H1 (cell line): ENCODE results near the gene FAM53B. TPM values are rescaled to one million over a fixed set of nuclear protein-coding genes. Genes with fewer than 3 reads are reported as not detected.

Experiments
- CTCF ChIA-PET: fragments of 300-600 bp; sonication (Branson Sonifier 250); formaldehyde crosslinking; loops from one replicate; lab custom pipeline; 2021; ENCODE audit not compliant: partially characterized antibody; lab: Charles Lee
- POLR2A ChIA-PET: fragments of 300-600 bp; sonication (Branson Sonifier 250); formaldehyde crosslinking; loops from one replicate; lab custom pipeline; 2021; ENCODE audit warnings: inconsistent platforms; ENCODE audit not compliant: partially characterized antibody; lab: Charles Lee
- DNase-seq, 2 experiments: peaks; one replicate each; pipeline versions ENCODE4 v3.0.0 to v3.0.0-alpha.2; 2010 to 2022; ENCODE audit warnings: low spot score in 2 of 2, low read depth in 1 of 2, mixed read lengths in 1 of 2
- FAIRE-seq: peaks from 2 replicates; lab custom pipeline; 2011; peaks lifted over from hg19 to GRCh38; lab: Jason Lieb, UNC
- H2AFZ ChIP-seq: 2 replicates; pipeline ENCODE4 v1.8.1; 2012; ENCODE audit warnings: low read length, inconsistent platforms
- H2AK5ac ChIP-seq: 2 replicates; pipeline ENCODE4 v1.6.1; 2013; ENCODE audit warnings: low read depth, low read length
- H2BK120ac ChIP-seq: replicated peaks from 2 replicates; pipeline ENCODE3; 2013; ENCODE audit warnings: low read depth, low read length, inconsistent platforms
- H2BK12ac ChIP-seq: 2 replicates; pipeline ENCODE4 v1.6.1; 2013; ENCODE audit warnings: low read depth, low read length
- H2BK15ac ChIP-seq: 2 replicates; pipeline ENCODE4 v1.6.1; 2013; ENCODE audit warnings: low read length
- H2BK20ac ChIP-seq: 2 replicates; pipeline ENCODE4 v1.6.1; 2013; ENCODE audit warnings: low read length
- H2BK5ac ChIP-seq: 2 replicates; pipeline ENCODE4 v1.6.1; 2013; ENCODE audit warnings: low read depth, low read length
- H3K14ac ChIP-seq: 2 replicates; pipeline ENCODE4 v1.6.1; 2013; ENCODE audit warnings: inconsistent platforms; ENCODE audit not compliant: insufficient read length
- H3K18ac ChIP-seq: 2 replicates; pipeline ENCODE4 v1.6.1; 2013; ENCODE audit warnings: low read length; ENCODE audit errors: extremely low read depth
- H3K23ac ChIP-seq: 2 replicates; pipeline ENCODE4 v1.6.1; 2013; ENCODE audit warnings: inconsistent platforms; ENCODE audit not compliant: insufficient read length
- H3K23me2 ChIP-seq: 2 replicates; pipeline ENCODE4 v1.6.1; 2013; ENCODE audit warnings: low read depth, low read length
- H3K27ac ChIP-seq: 2 replicates; pipeline ENCODE4 v1.6.1; 2011; ENCODE audit warnings: low read depth, low read length, inconsistent platforms
- H3K27me3 ChIP-seq, 4 experiments: replicated peaks in 1 of 4; 1 replicate in 1 of 4; 2 replicates in 3 of 4; pipeline versions ENCODE4 v1.6.1 to v1.8.1; 2011 to 2013; ENCODE audit warnings: low read length in 3 of 4, mild to moderate bottlenecking in 3 of 4, inconsistent platforms in 2 of 4, mixed read lengths in 2 of 4, moderate library complexity in 1 of 4; ENCODE audit not compliant: control insufficient read depth in 3 of 4, insufficient read depth in 3 of 4; ENCODE audit errors: extremely low read depth in 1 of 4
- H3K36me3 ChIP-seq, 4 experiments: 2 replicates each; pipeline versions ENCODE4 v1.6.1 to v1.8.1; 2011 to 2013; ENCODE audit warnings: mild to moderate bottlenecking in 4 of 4, low read length in 3 of 4, moderate library complexity in 2 of 4, control low read depth in 1 of 4, inconsistent platforms in 1 of 4; ENCODE audit not compliant: insufficient read depth in 4 of 4, control insufficient read depth in 2 of 4
- H3K4ac ChIP-seq: replicated peaks from 2 replicates; pipeline ENCODE3; 2013; ENCODE audit warnings: low read length, low read depth, mixed read lengths, inconsistent platforms; ENCODE audit not compliant: insufficient read length
- H3K4me1 ChIP-seq, 4 experiments: replicated peaks in 1 of 4; 1 replicate in 1 of 4; 2 replicates in 3 of 4; pipeline versions ENCODE4 v1.6.1 to v1.8.1; 2011 to 2013; ENCODE audit warnings: low read length in 3 of 4, inconsistent platforms in 2 of 4, mixed read lengths in 1 of 4; ENCODE audit not compliant: insufficient read depth in 4 of 4, control insufficient read depth in 3 of 4
- H3K4me2 ChIP-seq, 2 experiments: 2 replicates each; pipeline versions ENCODE4 v1.6.1 to v1.8.1; 2011 to 2013; ENCODE audit warnings: low read depth in 2 of 2, low read length in 2 of 2, control low read depth in 1 of 2, inconsistent platforms in 1 of 2, mild to moderate bottlenecking in 1 of 2; ENCODE audit not compliant: insufficient read depth in 1 of 2
- H3K4me3 ChIP-seq, 4 experiments: fragments of 200-600, 300-600 bp in 1 of 4; sonication (generic), shearing (Covaris generic), sonication (Bioruptor Twin) in 1 of 4; 2 replicates each; pipeline versions ENCODE4 v1.5.1 to v1.8.1; 2011 to 2016; ENCODE audit warnings: low read length in 4 of 4, low read depth in 3 of 4, control low read depth in 2 of 4, inconsistent platforms in 2 of 4, mild to moderate bottlenecking in 2 of 4, mixed read lengths in 1 of 4, moderate library complexity in 1 of 4; ENCODE audit not compliant: insufficient read depth in 2 of 4; ENCODE audit errors: extremely low read depth in 1 of 4
- H3K56ac ChIP-seq: replicated peaks from 2 replicates; pipeline ENCODE3; 2013; ENCODE audit warnings: low read depth, mild to moderate bottlenecking, mixed read lengths, low read length, inconsistent platforms; ENCODE audit not compliant: insufficient read length
- H3K79me1 ChIP-seq: 2 replicates; pipeline ENCODE4 v1.6.1; 2013; ENCODE audit warnings: low read depth, low read length, control low read depth
- H3K79me2 ChIP-seq, 2 experiments: 2 replicates each; pipeline versions ENCODE4 v1.6.1 to v1.8.1; 2012 to 2013; ENCODE audit warnings: low read length in 2 of 2, mild to moderate bottlenecking in 2 of 2, inconsistent platforms in 1 of 2; ENCODE audit not compliant: insufficient read depth in 2 of 2, control insufficient read depth in 1 of 2
- H3K9ac ChIP-seq, 4 experiments: replicated peaks in 1 of 4; 1 replicate in 1 of 4; 2 replicates in 3 of 4; pipeline versions ENCODE4 v1.6.1 to v1.8.1; 2011 to 2013; ENCODE audit warnings: low read depth in 3 of 4, low read length in 3 of 4, control low read depth in 2 of 4, mild to moderate bottlenecking in 2 of 4, moderate library complexity in 2 of 4, inconsistent platforms in 1 of 4; ENCODE audit errors: extremely low read depth in 1 of 4
- H3K9me3 ChIP-seq, 2 experiments: 2 replicates each; pipeline versions ENCODE4 v1.6.1 to v1.8.1; 2012 to 2013; ENCODE audit warnings: mild to moderate bottlenecking in 2 of 2, moderate library complexity in 2 of 2, control low read depth in 1 of 2, inconsistent platforms in 1 of 2, low read depth in 1 of 2, low read length in 1 of 2, mixed read lengths in 1 of 2; ENCODE audit not compliant: insufficient read depth in 2 of 2
- H4K20me1 ChIP-seq, 2 experiments: replicated peaks in 1 of 2; 2 replicates each; pipeline versions ENCODE3 to v1.8.1; 2011 to 2013; ENCODE audit warnings: inconsistent platforms in 2 of 2, low read length in 2 of 2, mild to moderate bottlenecking in 1 of 2; ENCODE audit not compliant: insufficient read depth in 2 of 2, control insufficient read depth in 1 of 2
- H4K5ac ChIP-seq: 2 replicates; pipeline ENCODE4 v1.6.1; 2013; ENCODE audit warnings: low read length, low read depth, mixed read lengths, inconsistent platforms; ENCODE audit not compliant: insufficient read length
- H4K8ac ChIP-seq: 2 replicates; pipeline ENCODE4 v1.8.0; 2013; ENCODE audit warnings: mild to moderate bottlenecking, moderate library complexity, low read length, inconsistent platforms; ENCODE audit not compliant: insufficient read depth; ENCODE audit errors: extremely low read depth
- H4K91ac ChIP-seq: replicated peaks from 2 replicates; pipeline ENCODE3; 2013; ENCODE audit warnings: low read length, mixed read lengths, inconsistent platforms; ENCODE audit not compliant: insufficient read length
- ATF2 ChIP-seq: IDR thresholded peaks from 2 replicates; pipeline ENCODE4 v1.6.1; 2012; ENCODE audit warnings: low read length, inconsistent platforms
- CBX5 ChIP-seq: fragments of 300-800, 300-1000 bp; sonication (generic); IDR thresholded peaks from 2 replicates; pipeline ENCODE4 v1.7.1; 2016; ENCODE audit warnings: antibody characterized with exemption, low read length, low read depth
- CTCF ChIP-seq, 3 experiments: IDR thresholded peaks; 1 replicate in 2 of 3; 2 replicates in 1 of 3; pipeline versions ENCODE4 v1.5.1 to v1.6.1; 2011; ENCODE audit warnings: low read length in 3 of 3, mild to moderate bottlenecking in 3 of 3, inconsistent platforms in 2 of 3, low read depth in 1 of 3, moderate library complexity in 1 of 3; ENCODE audit not compliant: insufficient read depth in 1 of 3; ENCODE audit errors: control extremely low read depth in 1 of 3
- E2F6 ChIP-seq: IDR thresholded peaks from 2 replicates; pipeline ENCODE4 v1.6.1; 2012; ENCODE audit warnings: inconsistent platforms
- EZH2 ChIP-seq: fragments of 200-600 bp; sonication (generic); IDR thresholded peaks from 2 replicates; pipeline ENCODE4 v1.7.1; 2012; ENCODE audit warnings: low read depth, mild to moderate bottlenecking, moderate library complexity, low read length, inconsistent platforms; ENCODE audit not compliant: severe bottlenecking
- SIRT6 ChIP-seq: IDR thresholded peaks from one replicate; pipeline ENCODE4 v1.7.1; 2012; ENCODE audit warnings: low read length, inconsistent platforms
- SIX5 ChIP-seq: IDR thresholded peaks from 2 replicates; pipeline ENCODE4 v1.6.1; 2011; ENCODE audit warnings: mild to moderate bottlenecking, low read depth, low read length
- SUZ12 ChIP-seq: fragments of 200-600 bp; sonication (generic); IDR thresholded peaks from 2 replicates; pipeline ENCODE4 v1.6.1; 2012; ENCODE audit warnings: mild to moderate bottlenecking, inconsistent platforms, low read length, moderate library complexity, mixed read lengths
- WGBS, 2 experiments: shearing (Covaris generic) in 1 of 2; methylation state at CpG; one replicate each; pipeline versions ENCODE4 v1.1.6 to v1.1.7; 2013 to 2015; ENCODE audit warnings: low lambda C conversion rate in 2 of 2, mixed read lengths in 2 of 2, inconsistent platforms in 1 of 2, low coverage in 1 of 2, missing lambda C conversion rate in 1 of 2; ENCODE audit not compliant: insufficient replicate concordance in 2 of 2, insufficient coverage in 1 of 2, insufficient read length in 1 of 2; ENCODE audit errors: extremely low coverage in 1 of 2, missing lambda C conversion rate in 1 of 2; 5-methylcytosine and 5-hydroxymethylcytosine counted together
- polyA plus RNA-seq, 7 experiments: library from polyadenylated mRNA; depleted of rRNA in 3 of 7; stranded (reverse) in 5 of 7; unstranded in 2 of 7; fragments of >200 nt in 5 of 7; fragments of 200-250 nt in 2 of 7; gene quantifications; 1 replicate in 5 of 7; 2 replicates in 1 of 7; 4 replicates in 1 of 7; pipeline versions ENCODE4 v1.2.1 to v1.2.3, GENCODE V29; 2011 to 2013; ENCODE audit warnings: missing spikeins in 2 of 7, mixed read lengths in 2 of 7
- total RNA-seq: library from RNA; stranded (reverse); fragmentation: NEBNext Ultra II Directional; extraction: Animal tissue kit (Norgen Biotek cat#: 25700); gene quantifications from 2 replicates; pipeline ENCODE4 v1.2.1, GENCODE V29; 2021

FAM53B gene
- total and polyA plus RNA-seq, 2 of the 8 experiments (the other 6 are each of a cell fraction or from before 2014, with no cell fraction given), result 5.3 to 14.4 TPM

- Histone ChIP-seq H2BK20ac (no peak overlapping the region), H2BK12ac (no peak overlapping the region), H3K27ac (no peak overlapping the region), H4K20me1 (peaks cover 12 to 30% of the 10 kb centered on the region in 2 experiments), H3K56ac (no peak overlapping the region), H2BK15ac (peak overlapping the region; percentile 9; the same call in 1 of the 2 replicates), H3K9ac (no peak overlapping the region), H3K9me3 (no peaks in the 10 kb centered on the region), H2BK120ac (no peak overlapping the region), H4K5ac (no peak overlapping the region), H2AK5ac (no peak overlapping the region), H3K23ac (no peak overlapping the region), H3K4me2 (0 out of 4 replicates have a peak overlapping the region, but pooled peaks of 1 of the 2 experiments have one; percentile 22), H3K27me3 (peaks cover 1 to 12% (median 9%) of the 10 kb centered on the region in 4 experiments; a peak in 6 of 7 replicates), H3K14ac (no peak overlapping the region), H4K8ac (no peak overlapping the region), H3K36me3 (no peaks in the 10 kb centered on the region), H3K18ac (no peak overlapping the region), H3K23me2 (peaks cover 4% of the 10 kb centered on the region; the same call in 1 of the 2 replicates), H3K79me2 (peaks cover 0 to 14% of the 10 kb centered on the region in 2 experiments; a peak in 2 of 4 replicates), H3K4me3 (no peak overlapping the region), H3K4ac (no peak overlapping the region), H3K79me1 (peaks cover 17% of the 10 kb centered on the region), H4K91ac (no peak overlapping the region), H3K4me1 (peaks cover 28 to 46% (median 30%) of the 10 kb centered on the region in 4 experiments), H2BK5ac (no peak overlapping the region), H2AFZ (no peak overlapping the region)
- FAIRE-seq, result no peak
- POLR2A ChIA-PET, result no interaction called here
- CTCF ChIA-PET, result interaction anchor here (1.5 kb wide), 1 partner anchor 89 kb away, joined by 5 read pairs; no protein-coding TSS in a partner anchor
- 77% methylated on average over 2 of the region's 2 CpGs; no CpG with 5 or more reads in 1 of the 2 experiments for WGBS, 2 experiments
- peak in 1 of 2 experiments; percentile 38 for DNase-seq
- TF ChIP-seq CBX5 (no peak), SIRT6 (no peak), E2F6 (no peak), CTCF (IDR thresholded peaks at IDR 0.05; ENCODE audit: control extremely low read depth in 1 of 3, insufficient read depth in 1 of 3, low read depth in 1 of 3, low read length in 3 of 3) (no peak), ATF2 (no peak), SIX5 (no peak), SUZ12 (no peak), EZH2 (no peak)
Observed at GRCh38 chr10:124737708-124738107, 6.5 kb downstream of the FAM53B start.
